Activated T-cell treated with anti-CD3 and anti-CD28 coated beads, Interleukin-2, amount 50 U/mL, for 72 hours (primary cell): Measurements from ENCODE around the gene GRK6. TPM values are rescaled to one million over a fixed set of nuclear protein-coding genes. Genes with fewer than 3 reads are reported as not detected.
A peak's percentile ranks its signal among the peaks of the same experiment; 100 is the strongest.

Source experiments
- ATAC-seq, 2 donors: fragments of 150-1000 bp; cut with Tn5 transposase; replicated peaks in 1 of 2; 2 replicates each; pipeline ENCODE4 v1.10.0; 2021; ENCODE audit warnings: moderate library complexity in 2 of 2, mild to moderate bottlenecking in 1 of 2
- DNase-seq, 2 donors: peaks; one replicate each; pipeline ENCODE4 v3.0.0; 2021 to 2022; ENCODE audit warnings: mixed read lengths in 1 of 2
- H3K27ac Mint-ChIP-seq: one replicate; pipeline ENCODE4 v1.8.0; 2022; ENCODE audit warnings: mild to moderate bottlenecking, moderate library complexity, mixed read lengths
- H3K27me3 Mint-ChIP-seq: one replicate; pipeline ENCODE4 v1.8.0; 2022; ENCODE audit warnings: low read depth, mixed read lengths
- H3K36me3 Mint-ChIP-seq, 2 donors: one replicate each; pipeline ENCODE4 v1.8.0; 2022; ENCODE audit warnings: mixed read lengths in 2 of 2, mild to moderate bottlenecking in 1 of 2; ENCODE audit not compliant: insufficient read depth in 2 of 2
- H3K4me1 Mint-ChIP-seq: one replicate; pipeline ENCODE4 v1.8.0; 2022; ENCODE audit warnings: low read depth, mixed read lengths
- H3K4me3 Mint-ChIP-seq, 2 donors: one replicate each; pipeline ENCODE4 v1.8.0; 2022; ENCODE audit warnings: mild to moderate bottlenecking in 2 of 2, mixed read lengths in 2 of 2, moderate library complexity in 2 of 2
- H3K9me3 Mint-ChIP-seq, 2 donors: one replicate each; pipeline ENCODE4 v1.8.0; 2022; ENCODE audit warnings: mixed read lengths in 2 of 2
- total RNA-seq, 2 donors: library from RNA; stranded (reverse); gene quantifications; one replicate each; pipeline ENCODE4 v1.2.3, GENCODE V29; 2022

GRK6 gene
- total RNA-seq, 2 donors from 2014 or later, result 133 to 135 TPM

DNA sequence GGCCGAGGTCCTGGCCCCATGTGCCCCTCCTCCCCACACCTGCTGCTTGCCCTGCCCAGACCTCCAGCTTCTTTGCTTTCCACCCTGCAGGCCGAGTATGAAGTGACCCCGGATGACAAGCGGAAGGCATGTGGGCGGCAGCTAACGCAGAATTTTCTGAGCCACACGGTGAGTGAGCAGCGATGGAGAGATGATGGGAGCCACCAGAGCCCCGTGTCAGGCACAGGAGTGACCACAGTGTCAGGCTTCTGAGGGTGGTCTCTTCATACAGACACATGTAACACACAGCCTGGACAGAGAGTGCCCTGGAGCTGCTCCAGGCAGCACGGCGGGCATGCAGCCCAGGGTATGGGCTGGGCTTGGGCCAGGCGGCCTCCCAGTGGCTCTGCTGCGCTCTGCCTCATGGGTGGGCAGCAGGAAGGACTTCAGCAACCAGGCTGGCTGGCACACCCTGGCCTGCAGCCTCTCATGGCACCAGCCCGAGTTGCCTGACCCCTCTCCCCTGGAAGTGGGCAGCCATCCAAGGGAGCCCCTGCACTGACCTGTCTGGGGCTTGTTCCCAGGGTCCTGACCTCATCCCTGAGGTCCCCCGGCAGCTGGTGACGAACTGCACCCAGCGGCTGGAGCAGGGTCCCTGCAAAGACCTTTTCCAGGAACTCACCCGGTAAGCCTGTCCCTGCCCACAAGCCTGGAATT, 5.8 kb downstream of the GRK6 start:
- H3K4me1 Mint-ChIP-seq, result peaks cover 82% of the 10 kb centered on the region
- ATAC-seq (peak; percentile 1 to 4), DNase-seq (peak; percentile 62 to 67)
- peak overlapping the region; percentile 93 to 95 for H3K4me3 Mint-ChIP-seq
- peak overlapping the region; percentile 91 for H3K27ac Mint-ChIP-seq
- no peaks in the 10 kb centered on the region for H3K9me3 Mint-ChIP-seq
- H3K27me3 Mint-ChIP-seq, result no peaks in the 10 kb centered on the region
- peaks cover 9 to 20% of the 10 kb centered on the region in 2 donors for H3K36me3 Mint-ChIP-seq

DNA sequence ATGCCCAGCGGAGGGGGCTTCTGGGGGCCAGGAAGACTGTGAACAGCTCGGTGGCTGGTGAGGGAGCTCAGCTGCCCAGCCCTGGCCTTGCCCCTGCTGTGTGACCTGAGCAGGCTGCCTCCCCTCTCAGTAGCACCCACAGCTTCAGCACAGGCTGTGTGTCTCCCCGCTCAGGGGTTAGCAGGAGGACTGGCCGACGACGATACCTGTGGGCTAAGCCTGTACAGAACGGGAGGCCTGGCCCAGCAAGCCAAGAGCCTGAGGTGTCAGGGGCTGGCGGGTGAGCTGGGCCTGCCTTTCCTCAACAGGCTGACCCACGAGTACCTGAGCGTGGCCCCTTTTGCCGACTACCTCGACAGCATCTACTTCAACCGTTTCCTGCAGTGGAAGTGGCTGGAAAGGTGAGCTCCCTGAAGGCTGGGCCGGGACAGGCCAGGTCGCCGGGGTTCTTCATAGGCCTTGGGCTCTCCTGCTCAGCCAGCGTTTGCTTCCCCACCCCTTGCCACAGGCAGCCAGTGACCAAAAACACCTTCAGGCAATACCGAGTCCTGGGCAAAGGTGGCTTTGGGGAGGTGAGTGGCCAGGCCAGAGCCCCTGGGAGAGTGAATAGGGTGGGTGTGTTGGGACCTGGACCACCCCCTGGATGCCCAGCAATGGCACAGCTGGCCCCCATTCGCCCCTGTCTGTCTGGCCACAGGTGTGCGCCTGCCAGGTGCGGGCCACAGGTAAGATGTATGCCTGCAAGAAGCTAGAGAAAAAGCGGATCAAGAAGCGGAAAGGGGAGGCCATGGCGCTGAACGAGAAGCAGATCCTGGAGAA, 6.6 kb downstream of the GRK6 start:
- peak overlapping the region; percentile 70 to 95 for H3K4me3 Mint-ChIP-seq
- DNase-seq, result no peak
- peaks cover 87% of the 10 kb centered on the region for H3K4me1 Mint-ChIP-seq
- no peaks in the 10 kb centered on the region for H3K27me3 Mint-ChIP-seq
- no peak for ATAC-seq
- peaks cover 14 to 25% of the 10 kb centered on the region in 2 donors for H3K36me3 Mint-ChIP-seq
- H3K9me3 Mint-ChIP-seq, result no peaks in the 10 kb centered on the region
- H3K27ac Mint-ChIP-seq, result peak overlapping the region; percentile 38

GRCh38 chr5:177433658-177434217, 7.3 kb downstream of the GRK6 start:
- peaks cover 86% of the 10 kb centered on the region for H3K4me1 Mint-ChIP-seq
- DNase-seq, result no peak
- peaks cover 16 to 29% of the 10 kb centered on the region in 2 donors for H3K36me3 Mint-ChIP-seq
- H3K27me3 Mint-ChIP-seq, result no peaks in the 10 kb centered on the region
- H3K9me3 Mint-ChIP-seq, result no peaks in the 10 kb centered on the region
- ATAC-seq, result no peak
- peak overlapping the region; percentile 64 to 65 for H3K4me3 Mint-ChIP-seq
- H3K27ac Mint-ChIP-seq, result no peak overlapping the region

DNA sequence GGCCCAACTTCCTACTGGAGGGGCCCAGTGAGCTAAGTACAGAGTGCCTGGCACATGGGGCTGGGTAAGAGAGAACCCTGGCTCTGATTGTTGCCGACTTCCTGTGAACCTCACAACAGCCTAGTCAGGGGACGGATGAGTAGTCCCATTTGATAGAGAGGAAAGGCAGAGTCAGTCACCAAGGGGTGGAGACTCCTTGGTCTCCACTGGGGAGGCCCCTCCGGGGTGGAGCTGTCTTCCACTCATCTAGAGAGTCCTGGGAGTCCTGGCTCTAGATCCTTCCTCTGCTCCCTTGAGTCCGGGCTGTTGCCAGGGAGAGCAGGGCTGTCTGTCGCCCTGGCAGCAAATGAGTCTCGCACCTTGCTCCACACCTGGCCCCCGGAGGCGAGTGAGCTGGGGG, 8.0 kb downstream of the GRK6 start:
- peak overlapping the region; percentile 64 to 65 for H3K4me3 Mint-ChIP-seq
- H3K9me3 Mint-ChIP-seq, result no peaks in the 10 kb centered on the region
- H3K27me3 Mint-ChIP-seq, result no peaks in the 10 kb centered on the region
- peaks cover 17 to 28% of the 10 kb centered on the region in 2 donors for H3K36me3 Mint-ChIP-seq
- H3K4me1 Mint-ChIP-seq, result peaks cover 86% of the 10 kb centered on the region
- H3K27ac Mint-ChIP-seq, result peak overlapping the region; percentile 16
- DNase-seq (peak; percentile 62 to 68), ATAC-seq (peak; percentile 41 to 66)

GRCh38 chr5:177434942-177435738, 8.7 kb downstream of the GRK6 start:
- no peaks in the 10 kb centered on the region for H3K27me3 Mint-ChIP-seq
- H3K4me3 Mint-ChIP-seq, result peak overlapping the region in 1 of 2 donors; percentile 18
- H3K27ac Mint-ChIP-seq, result no peak overlapping the region
- no peaks in the 10 kb centered on the region for H3K9me3 Mint-ChIP-seq
- peaks cover 86% of the 10 kb centered on the region for H3K4me1 Mint-ChIP-seq
- peaks cover 19 to 31% of the 10 kb centered on the region in 2 donors for H3K36me3 Mint-ChIP-seq
- DNase-seq, result no peak
- no peak for ATAC-seq

DNA sequence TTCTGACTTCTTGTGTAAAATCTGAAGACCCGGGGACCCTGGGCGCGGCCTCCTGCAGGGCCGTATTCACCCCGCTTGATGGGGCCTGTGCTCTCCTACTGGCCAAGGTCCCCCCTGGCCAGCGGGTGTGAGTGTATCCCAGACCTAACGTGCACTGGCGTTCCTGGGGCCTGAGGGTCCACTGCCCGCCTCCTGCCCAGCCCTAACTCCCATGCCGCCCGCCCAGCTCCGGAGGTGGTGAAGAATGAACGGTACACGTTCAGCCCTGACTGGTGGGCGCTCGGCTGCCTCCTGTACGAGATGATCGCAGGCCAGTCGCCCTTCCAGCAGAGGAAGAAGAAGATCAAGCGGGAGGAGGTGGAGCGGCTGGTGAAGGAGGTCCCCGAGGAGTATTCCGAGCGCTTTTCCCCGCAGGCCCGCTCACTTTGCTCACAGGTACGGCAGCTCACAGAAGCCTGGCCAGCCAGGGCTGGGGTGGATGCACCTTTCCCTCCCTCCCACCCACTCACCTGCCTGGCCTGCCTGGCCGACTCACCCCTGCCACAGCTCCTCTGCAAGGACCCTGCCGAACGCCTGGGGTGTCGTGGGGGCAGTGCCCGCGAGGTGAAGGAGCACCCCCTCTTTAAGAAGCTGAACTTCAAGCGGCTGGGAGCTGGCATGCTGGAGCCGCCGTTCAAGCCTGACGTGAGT, 9.5 kb downstream of the GRK6 start:
- peaks cover 81% of the 10 kb centered on the region for H3K4me1 Mint-ChIP-seq

GRCh38 chr5:177437623-177438022, 11.1 kb downstream of the GRK6 start:
- no peaks in the 10 kb centered on the region for H3K9me3 Mint-ChIP-seq
- no peak for ATAC-seq
- H3K4me3 Mint-ChIP-seq, result no peak overlapping the region
- no peak for DNase-seq
- H3K4me1 Mint-ChIP-seq, result peaks cover 72% of the 10 kb centered on the region
- H3K27ac Mint-ChIP-seq, result peak overlapping the region; percentile 86
- no peaks in the 10 kb centered on the region for H3K27me3 Mint-ChIP-seq
- H3K36me3 Mint-ChIP-seq, result peaks cover 19 to 30% of the 10 kb centered on the region in 2 donors

More for the DNA sequence above, 9.5 kb downstream of the GRK6 start:
- H3K36me3 Mint-ChIP-seq, result peaks cover 19 to 30% of the 10 kb centered on the region in 2 donors
- no peak for DNase-seq
- ATAC-seq, result no peak
- no peak overlapping the region for H3K4me3 Mint-ChIP-seq
- H3K27me3 Mint-ChIP-seq, result no peaks in the 10 kb centered on the region
- no peak overlapping the region for H3K27ac Mint-ChIP-seq
- H3K9me3 Mint-ChIP-seq, result no peaks in the 10 kb centered on the region

- peaks cover 70% of the 10 kb centered on the region for H3K4me1 Mint-ChIP-seq
These were observed 12.0 kb downstream of the GRK6 start for GRCh38 chr5:177438468-177438867.

GRCh38 chr5:177439518-177440053, 13.1 kb downstream of the GRK6 start:
- Mint-ChIP-seq H3K9me3 (no peaks in the 10 kb centered on the region), H3K27ac (peak overlapping the region; percentile 58), H3K27me3 (no peaks in the 10 kb centered on the region), H3K4me3 (peak overlapping the region in 1 of 2 donors; percentile 56), H3K4me1 (peaks cover 70% of the 10 kb centered on the region), H3K36me3 (peaks cover 17 to 23% of the 10 kb centered on the region in 2 donors)
- no peak for DNase-seq
- no peak for ATAC-seq

More at GRCh38 chr5:177438468-177438867, 12.0 kb downstream of the GRK6 start:
- DNase-seq, result no peak
- peak overlapping the region; percentile 86 for H3K27ac Mint-ChIP-seq
- H3K4me3 Mint-ChIP-seq, result no peak overlapping the region
- ATAC-seq, result no peak
- H3K36me3 Mint-ChIP-seq, result peaks cover 17 to 23% of the 10 kb centered on the region in 2 donors
- H3K27me3 Mint-ChIP-seq, result no peaks in the 10 kb centered on the region
- no peaks in the 10 kb centered on the region for H3K9me3 Mint-ChIP-seq

- Mint-ChIP-seq H3K9me3 (no peaks in the 10 kb centered on the region), H3K36me3 (peaks cover 17 to 23% of the 10 kb centered on the region in 2 donors), H3K4me1 (peaks cover 70% of the 10 kb centered on the region), H3K27ac (peak overlapping the region; percentile 58), H3K4me3 (peak overlapping the region; percentile 46 to 56), H3K27me3 (no peaks in the 10 kb centered on the region)
- peak; percentile 67 to 86 for ATAC-seq
- DNase-seq, result peak; percentile 50 to 66
These were observed 13.9 kb downstream of the GRK6 start for GRCh38 chr5:177440211-177440989.

DNA sequence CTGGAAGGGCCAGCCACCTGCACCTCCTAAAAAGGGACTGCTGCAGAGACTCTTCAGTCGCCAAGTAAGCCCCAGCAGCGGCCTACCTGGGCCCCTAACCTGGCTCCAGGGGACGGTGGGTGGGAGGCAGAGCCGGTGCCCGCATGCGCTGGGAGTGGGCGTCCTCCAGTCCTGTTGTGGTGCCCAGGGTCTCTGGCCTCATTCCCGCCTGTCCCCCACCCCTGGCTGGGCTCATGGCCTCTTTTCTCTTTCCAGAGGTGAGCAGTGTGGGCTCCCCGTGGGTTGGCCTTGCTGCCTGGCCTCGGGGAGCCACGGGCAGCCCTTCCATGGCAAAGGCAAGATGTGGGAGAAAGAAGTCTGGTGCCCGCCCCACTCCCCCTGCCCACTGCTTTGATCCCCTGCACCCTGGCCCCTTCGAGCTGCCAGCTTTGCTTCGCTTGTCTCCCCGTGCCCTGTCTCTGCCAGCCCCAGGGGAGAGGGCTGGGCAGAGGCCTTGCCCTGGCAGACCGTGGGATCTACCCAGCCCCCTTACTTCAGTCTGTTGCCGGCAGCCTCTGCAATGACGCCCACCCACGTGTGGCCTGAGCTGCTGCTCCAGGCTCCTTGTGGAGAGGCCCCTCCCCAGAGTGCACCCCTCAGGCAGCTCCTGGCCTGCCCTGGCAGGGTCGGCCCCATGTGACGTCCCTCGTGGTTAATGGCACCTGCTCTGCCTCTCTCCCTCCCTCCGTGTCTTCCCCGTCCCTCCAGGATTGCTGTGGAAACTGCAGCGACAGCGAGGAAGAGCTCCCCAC, 14.7 kb downstream of the GRK6 start:
- Mint-ChIP-seq H3K27me3 (no peaks in the 10 kb centered on the region), H3K36me3 (peaks cover 17 to 22% of the 10 kb centered on the region in 2 donors), H3K27ac (no peak overlapping the region), H3K4me1 (peaks cover 72% of the 10 kb centered on the region), H3K4me3 (no peak overlapping the region), H3K9me3 (no peaks in the 10 kb centered on the region)
- DNase-seq, result no peak
- ATAC-seq, result no peak
